Activated CD4-positive, alpha-beta memory T cell treated with anti-CD3 and anti-CD28 coated beads for 36 hours (primary cell): ENCODE results near the gene ACTL7A. TPM values are rescaled to one million over a fixed set of nuclear protein-coding genes. Genes with fewer than 3 reads are reported as not detected.

ENCODE experiments used
- CTCF ChIA-PET: fragments of 350-600 bp; sonication (Branson Sonifier 250); formaldehyde crosslinking; loops from one replicate; lab custom pipeline; 2021; ENCODE audit warnings: antibody characterized with exemption, inconsistent platforms; lab: Charles Lee
- POLR2A ChIA-PET: fragments of 350-600 bp; sonication (Branson Sonifier 250); formaldehyde crosslinking; loops from one replicate; lab custom pipeline; 2021; ENCODE audit warnings: antibody characterized with exemption; lab: Charles Lee
- DNase-seq: peaks from one replicate; pipeline ENCODE4 v3.0.0-alpha.2; 2020
- H3K27ac Mint-ChIP-seq: one replicate; pipeline ENCODE4 v1.8.0; 2021; ENCODE audit warnings: mixed read lengths
- H3K27me3 Mint-ChIP-seq: one replicate; pipeline ENCODE4 v1.8.0; 2021; ENCODE audit warnings: mixed read lengths
- H3K36me3 Mint-ChIP-seq: one replicate; pipeline ENCODE4 v1.8.0; 2021; ENCODE audit warnings: mixed read lengths
- H3K4me1 Mint-ChIP-seq: one replicate; pipeline ENCODE4 v1.8.0; 2021; ENCODE audit warnings: low read depth, mixed read lengths
- H3K4me3 Mint-ChIP-seq: one replicate; pipeline ENCODE4 v1.8.0; 2021; ENCODE audit warnings: mild to moderate bottlenecking, mixed read lengths
- H3K9me3 Mint-ChIP-seq: one replicate; pipeline ENCODE4 v1.8.0; 2021; ENCODE audit warnings: mixed read lengths
- intact Hi-C: fragments of 100-400 bp; cut with micrococcal nuclease; formaldehyde crosslinking; loops from one replicate; pipeline ENCODE4 v1.15.1; 2023
- total RNA-seq, 2 experiments: library from RNA; stranded (reverse); gene quantifications; one replicate each; pipeline ENCODE4 v1.2.3, GENCODE V29; 2021

The ACTL7A gene
- total RNA-seq, 2 experiments from 2014 or later, result not detected

- Mint-ChIP-seq H3K27ac (no peak overlapping the region), H3K9me3 (no peaks in the 10 kb centered on the region), H3K4me1 (no peaks in the 10 kb centered on the region), H3K27me3 (no peaks in the 10 kb centered on the region), H3K36me3 (no peaks in the 10 kb centered on the region), H3K4me3 (no peak overlapping the region)
- intact Hi-C loops, result no loop called here
- ChIA-PET CTCF (no interaction called here), POLR2A (no interaction called here)
- no peak for DNase-seq
Measured at GRCh38 chr9:108854094-108854493, 8.0 kb upstream of the ACTL7A start.

GRCh38 chr9:108854641-108855528, 7.2 kb upstream of the ACTL7A start:
- H3K4me1 Mint-ChIP-seq, result no peaks in the 10 kb centered on the region
- ChIA-PET POLR2A (no interaction called here), CTCF (no interaction called here)
- no peaks in the 10 kb centered on the region for H3K9me3 Mint-ChIP-seq
- H3K36me3 Mint-ChIP-seq, result no peaks in the 10 kb centered on the region
- H3K27me3 Mint-ChIP-seq, result no peaks in the 10 kb centered on the region
- intact Hi-C loops, result no loop called here
- H3K4me3 Mint-ChIP-seq, result no peak overlapping the region
- DNase-seq, result no peak
- H3K27ac Mint-ChIP-seq, result no peak overlapping the region

- POLR2A ChIA-PET, result no interaction called here
- no peak overlapping the region for H3K27ac Mint-ChIP-seq
- no peaks in the 10 kb centered on the region for H3K36me3 Mint-ChIP-seq
- H3K27me3 Mint-ChIP-seq, result no peaks in the 10 kb centered on the region
- intact Hi-C loops, result no loop called here
- H3K4me3 Mint-ChIP-seq, result no peak overlapping the region
- no peaks in the 10 kb centered on the region for H3K9me3 Mint-ChIP-seq
- DNase-seq, result no peak
- H3K4me1 Mint-ChIP-seq, result no peaks in the 10 kb centered on the region
- CTCF ChIA-PET, result interaction anchor here (0.6 kb wide), 1 partner anchor 454 kb away, joined by 3 read pairs; no protein-coding TSS in a partner anchor
Measured at GRCh38 chr9:108855529-108855886, 6.6 kb upstream of the ACTL7A start.

- H3K27me3 Mint-ChIP-seq, result no peaks in the 10 kb centered on the region
- intact Hi-C loops, result no loop called here
- no peak within 1 kb of the TSS for H3K27ac Mint-ChIP-seq
- CTCF ChIA-PET, result interaction anchor here (0.6 kb wide), 1 partner anchor 454 kb away, joined by 3 read pairs; no protein-coding TSS in a partner anchor
- H3K36me3 Mint-ChIP-seq, result no peaks in the 10 kb centered on the region
- POLR2A ChIA-PET, result no interaction called here
- no peaks in the 10 kb centered on the region for H3K9me3 Mint-ChIP-seq
- H3K4me3 Mint-ChIP-seq, result no peak within 1 kb of the TSS
- DNase-seq, result no peak
- H3K4me1 Mint-ChIP-seq, result no peaks in the 10 kb centered on the region
Measured at GRCh38 chr9:108855888-108856287, 6.2 kb upstream of the ACTL7A start, which contains the start of gene ACTL7B. Gene ACTL7B, minus strand, starts transcription at chr9:108855986. Its CDS starts 56 bp downstream, at chr9:108855930.

- H3K27ac Mint-ChIP-seq, result no peak overlapping the region
- no peaks in the 10 kb centered on the region for H3K27me3 Mint-ChIP-seq
- ChIA-PET POLR2A (no interaction called here), CTCF (no interaction called here)
- no peaks in the 10 kb centered on the region for H3K4me1 Mint-ChIP-seq
- no peak for DNase-seq
- intact Hi-C loops, result no loop called here
- H3K36me3 Mint-ChIP-seq, result no peaks in the 10 kb centered on the region
- no peaks in the 10 kb centered on the region for H3K9me3 Mint-ChIP-seq
- H3K4me3 Mint-ChIP-seq, result no peak overlapping the region
Measured at GRCh38 chr9:108857572-108857971, 4.5 kb upstream of the ACTL7A start.

- CTCF ChIA-PET, result no interaction called here
- DNase-seq, result no peak
- Mint-ChIP-seq H3K27ac (no peak overlapping the region), H3K4me3 (no peak overlapping the region), H3K9me3 (no peaks in the 10 kb centered on the region), H3K4me1 (no peaks in the 10 kb centered on the region), H3K36me3 (no peaks in the 10 kb centered on the region), H3K27me3 (no peaks in the 10 kb centered on the region)
- intact Hi-C loops, result loop anchor here (10.0 kb wide), 1 partner anchor 465 kb away; the partner anchor contains the start of gene EPB41L4B
- POLR2A ChIA-PET, result no interaction called here
Measured at GRCh38 chr9:108859459-108860114, 2.5 kb upstream of the ACTL7A start.

- Mint-ChIP-seq H3K27ac (no peak overlapping the region), H3K36me3 (no peaks in the 10 kb centered on the region), H3K27me3 (no peaks in the 10 kb centered on the region), H3K4me1 (no peaks in the 10 kb centered on the region), H3K4me3 (no peak overlapping the region), H3K9me3 (no peaks in the 10 kb centered on the region)
- ChIA-PET POLR2A (no interaction called here), CTCF (no interaction called here)
- intact Hi-C loops, result loop anchor here (10.0 kb wide), 1 partner anchor 464 kb away; the partner anchor contains the start of gene EPB41L4B
- DNase-seq, result no peak
Measured at GRCh38 chr9:108860354-108860753, 1.7 kb upstream of the ACTL7A start.

GRCh38 chr9:108860764-108861163, 1.3 kb upstream of the ACTL7A start:
- Mint-ChIP-seq H3K4me1 (no peaks in the 10 kb centered on the region), H3K4me3 (no peak overlapping the region), H3K27ac (no peak overlapping the region), H3K36me3 (no peaks in the 10 kb centered on the region), H3K27me3 (no peaks in the 10 kb centered on the region), H3K9me3 (no peaks in the 10 kb centered on the region)
- intact Hi-C loops, result loop anchor here (10.0 kb wide), 1 partner anchor 464 kb away; the partner anchor contains the start of gene EPB41L4B
- DNase-seq, result no peak
- CTCF ChIA-PET, result no interaction called here
- POLR2A ChIA-PET, result no interaction called here

GRCh38 chr9:108861464-108861863, 602 bp upstream of the ACTL7A start:
- no peaks in the 10 kb centered on the region for H3K9me3 Mint-ChIP-seq
- no peaks in the 10 kb centered on the region for H3K4me1 Mint-ChIP-seq
- H3K4me3 Mint-ChIP-seq, result no peak overlapping the region
- POLR2A ChIA-PET, result no interaction called here
- H3K27ac Mint-ChIP-seq, result no peak overlapping the region
- no peaks in the 10 kb centered on the region for H3K36me3 Mint-ChIP-seq
- intact Hi-C loops, result loop anchor here (10.0 kb wide), 1 partner anchor 463 kb away; the partner anchor contains the start of gene EPB41L4B
- no peaks in the 10 kb centered on the region for H3K27me3 Mint-ChIP-seq
- no peak for DNase-seq
- CTCF ChIA-PET, result no interaction called here

GRCh38 chr9:108863891-108864290, 1.8 kb downstream of the ACTL7A start:
- Mint-ChIP-seq H3K27ac (no peak overlapping the region), H3K36me3 (peaks cover 11% of the 10 kb centered on the region), H3K4me1 (no peaks in the 10 kb centered on the region), H3K9me3 (no peaks in the 10 kb centered on the region), H3K4me3 (no peak overlapping the region), H3K27me3 (no peaks in the 10 kb centered on the region)
- DNase-seq, result no peak
- ChIA-PET CTCF (interaction anchor here (0.7 kb wide), 1 partner anchor 465 kb away, joined by 4 read pairs; no protein-coding TSS in a partner anchor), POLR2A (no interaction called here)
- intact Hi-C loops, result loop anchor here (10.0 kb wide), 1 partner anchor 461 kb away; the partner anchor contains the start of gene EPB41L4B

- H3K4me1 Mint-ChIP-seq, result no peaks in the 10 kb centered on the region
Measured at GRCh38 chr9:108864446-108864845, 2.4 kb downstream of the ACTL7A start.

GRCh38 chr9:108865037-108865436, 3.0 kb downstream of the ACTL7A start:
- ChIA-PET CTCF (no interaction called here), POLR2A (no interaction called here)
- no peak overlapping the region for H3K4me3 Mint-ChIP-seq
- peaks cover 17% of the 10 kb centered on the region for H3K36me3 Mint-ChIP-seq
- no peaks in the 10 kb centered on the region for H3K27me3 Mint-ChIP-seq
- no peaks in the 10 kb centered on the region for H3K9me3 Mint-ChIP-seq
- no peak overlapping the region for H3K27ac Mint-ChIP-seq
- DNase-seq, result no peak
- intact Hi-C loops, result loop anchor here (10.0 kb wide), 1 partner anchor 460 kb away; the partner anchor contains the start of gene EPB41L4B
- H3K4me1 Mint-ChIP-seq, result no peaks in the 10 kb centered on the region

More at GRCh38 chr9:108864446-108864845, 2.4 kb downstream of the ACTL7A start:
- no peak for DNase-seq
- POLR2A ChIA-PET, result no interaction called here
- peaks cover 16% of the 10 kb centered on the region for H3K36me3 Mint-ChIP-seq
- CTCF ChIA-PET, result interaction anchor here (0.7 kb wide), 1 partner anchor 464 kb away, joined by 4 read pairs; no protein-coding TSS in a partner anchor
- intact Hi-C loops, result loop anchor here (10.0 kb wide), 1 partner anchor 460 kb away; the partner anchor contains the start of gene EPB41L4B
- H3K27me3 Mint-ChIP-seq, result no peaks in the 10 kb centered on the region
- H3K4me3 Mint-ChIP-seq, result no peak overlapping the region
- no peaks in the 10 kb centered on the region for H3K9me3 Mint-ChIP-seq
- H3K27ac Mint-ChIP-seq, result no peak overlapping the region
